Pancreas (tissue), 10 donors: ENCODE measurements around the gene FHIP1B. TPM values are rescaled to one million over a fixed set of nuclear protein-coding genes. Genes with fewer than 3 reads are reported as not detected.

Source experiments
- ATAC-seq, 4 donors: fragments of 200-7000 bp; cut with Tn5 transposase; one replicate each; pipeline versions ENCODE4 v1.8.0 to v1.9.1; 2020; ENCODE audit warnings: mild to moderate bottlenecking in 4 of 4, moderate library complexity in 4 of 4
- DNase-seq, 6 donors: peaks; one replicate each; pipeline ENCODE4 v3.0.0-alpha.2; 2020
- FAIRE-seq: peaks from 2 replicates; lab custom pipeline; 2012; peaks lifted over from hg19 to GRCh38; lab: Jason Lieb, UNC
- H3K27ac ChIP-seq, 4 donors: fragments of 200-600 bp; sonication (generic); 1 replicate in 3 of 4; 2 replicates in 1 of 4; pipeline versions ENCODE4 v1.5.0 to v1.8.0; 2020
- H3K27me3 ChIP-seq, 4 donors: fragments of 200-600 bp; one replicate each; pipeline ENCODE4 v1.8.0; 2021
- H3K36me3 ChIP-seq, 3 donors: fragments of 200-600 bp; sonication (generic) in 1 of 3; one replicate each; pipeline versions ENCODE4 v1.5.0 to v1.8.0; 2020 to 2021
- H3K4me1 ChIP-seq, 3 donors: fragments of 200-600 bp; one replicate each; pipeline ENCODE4 v1.8.0; 2021
- H3K4me3 ChIP-seq, 4 donors: fragments of 200-600 bp; sonication (generic) in 2 of 4; one replicate each; pipeline versions ENCODE4 v1.5.0 to v1.8.0; 2020 to 2021
- H3K9me3 ChIP-seq, 4 donors: fragments of 200-600 bp; one replicate each; pipeline ENCODE4 v1.8.0; 2021
- CTCF ChIP-seq, 4 donors: fragments of 200-600 bp; sonication (generic) in 3 of 4; IDR thresholded peaks; one replicate each; pipeline versions ENCODE4 v1.5.0 to v1.8.0; 2021; ENCODE audit warnings: antibody characterized with exemption in 4 of 4
- WGBS, 2 donors: extraction: QIAGEN DNeasy Blood & Tissue Kit; methylation state at CpG; one replicate each; pipeline ENCODE4 v1.1.7; 2013; 5-methylcytosine and 5-hydroxymethylcytosine counted together
- intact Hi-C, 3 donors: fragments of 100-400 bp; cut with DNase I; formaldehyde crosslinking; loops; one replicate each; pipeline versions ENCODE4 v1.11.1 to v1.14.2; 2022
- polyA plus RNA-seq, 2 donors: library from polyadenylated mRNA; stranded (reverse); fragments of 200-250 nt; gene quantifications; one replicate each; pipeline ENCODE4 v1.2.3, GENCODE V29; 2013
- total RNA-seq, 6 donors: library from RNA; stranded (reverse); fragmentation: NEBNext Ultra II Directional in 4 of 6; extraction: Animal tissue kit (Norgen Biotek cat#: 25700) in 4 of 6; gene quantifications; one replicate each; pipeline versions ENCODE4 v1.2.1 to v1.2.4, GENCODE V29; 2021 to 2023
- donor health status: healthy with polysubstance abuse.
- donor health status: DM: no; HTN: no; CAD: no; lungs with moderate emphysema.
- donor health status: DM: no; HTN: no; CAD: no.
- donor health status: control.
- donor health status: control.
- donor health status: Bipolar disorder and iron deficiency.
- donor health status: DM: yes; HTN: yes; CAD: no.
- donor health status: DM: no; HTN: no; CAD: no.
- donor health status: DM: no; HTN: no; CAD: no.
- donor health status: DM: yes; HTN: yes; CAD: no.

The FHIP1B gene
- total and polyA plus RNA-seq, 8 donors = 13.0 to 82.9 (median 19.6) TPM

GRCh38 chr11:6206456-6207180 is 27.8 kb downstream of the FHIP1B start:
- Histone ChIP-seq H3K27ac (no peak overlapping the region), H3K27me3 (no peaks in the 10 kb centered on the region), H3K4me3 (no peak overlapping the region), H3K4me1 (no peaks in the 10 kb centered on the region), H3K9me3 (no peaks in the 10 kb centered on the region), H3K36me3 (peaks cover 0 to 29% (median 0%) of the 10 kb centered on the region in 3 donors)
- intact Hi-C loops = no loop called here
- ATAC-seq (no peak), FAIRE-seq (no peak), DNase-seq (no peak)
- 82 to 90% methylated on average over 3 of the region's 3 CpGs for WGBS, 2 donors
- no peak for TF ChIP-seq CTCF (IDR thresholded peaks at IDR 0.05)

GRCh38 chr11:6205366-6205765 is 29.1 kb downstream of the FHIP1B start, which contains the start of gene C11orf42:
TSS of gene C11orf42 (plus strand) at chr11:6205557. CDS start at chr11:6205616, 59 bp downstream.
- FAIRE-seq = no peak
- H3K27ac ChIP-seq = no peak within 1 kb of the TSS

GRCh38 chr11:6204706-6205105 is 29.7 kb downstream of the FHIP1B start:
- no peaks in the 10 kb centered on the region for H3K9me3 ChIP-seq
- TF ChIP-seq CTCF (IDR thresholded peaks at IDR 0.05) = no peak
- peaks cover 0 to 10% (median 0%) of the 10 kb centered on the region in 3 donors for H3K36me3 ChIP-seq
- 96 to 100% methylated on average over 1 of the region's 1 CpG for WGBS, 2 donors
- no peak overlapping the region for H3K27ac ChIP-seq
- no peak for DNase-seq
- ATAC-seq = no peak
- no peaks in the 10 kb centered on the region for H3K4me1 ChIP-seq
- intact Hi-C loops = no loop called here
- H3K27me3 ChIP-seq = no peaks in the 10 kb centered on the region
- H3K4me3 ChIP-seq = no peak overlapping the region
- no peak for FAIRE-seq

More at GRCh38 chr11:6205366-6205765, 29.1 kb downstream of the FHIP1B start, which contains the start of gene C11orf42:
- H3K36me3 ChIP-seq = peaks cover 0 to 16% (median 0%) of the 10 kb centered on the region in 3 donors
- intact Hi-C loops = no loop called here
- no peak for TF ChIP-seq CTCF (IDR thresholded peaks at IDR 0.05)
- DNase-seq (no peak), ATAC-seq (no peak)
- no peaks in the 10 kb centered on the region for H3K9me3 ChIP-seq
- H3K4me1 ChIP-seq = no peaks in the 10 kb centered on the region
- no peaks in the 10 kb centered on the region for H3K27me3 ChIP-seq
- 88 to 100% methylated on average over 1 of the region's 1 CpG for WGBS, 2 donors
- H3K4me3 ChIP-seq = no peak within 1 kb of the TSS

- intact Hi-C loops = no loop called here
- no peaks in the 10 kb centered on the region for H3K27me3 ChIP-seq
- H3K4me3 ChIP-seq = no peak overlapping the region
- no peaks in the 10 kb centered on the region for H3K36me3 ChIP-seq
- no peaks in the 10 kb centered on the region for H3K9me3 ChIP-seq
- ATAC-seq (no peak), DNase-seq (no peak), FAIRE-seq (no peak)
- no peak for TF ChIP-seq CTCF (IDR thresholded peaks at IDR 0.05)
- WGBS, 2 donors = 72 to 83% methylated on average over 3 of the region's 3 CpGs
- no peaks in the 10 kb centered on the region for H3K4me1 ChIP-seq
- no peak overlapping the region for H3K27ac ChIP-seq
Observed at GRCh38 chr11:6203327-6203726, 31.1 kb downstream of the FHIP1B start.

GRCh38 chr11:6202041-6202440 is 32.4 kb downstream of the FHIP1B start:
- no peak for TF ChIP-seq CTCF (IDR thresholded peaks at IDR 0.05)
- no peaks in the 10 kb centered on the region for H3K9me3 ChIP-seq
- no peak for DNase-seq
- no peak for ATAC-seq
- H3K27me3 ChIP-seq = no peaks in the 10 kb centered on the region
- H3K4me3 ChIP-seq = no peak overlapping the region
- FAIRE-seq = no peak
- H3K36me3 ChIP-seq = no peaks in the 10 kb centered on the region
- intact Hi-C loops = no loop called here
- H3K4me1 ChIP-seq = no peaks in the 10 kb centered on the region
- H3K27ac ChIP-seq = no peak overlapping the region
- 88 to 97% methylated on average over 1 of the region's 1 CpG for WGBS, 2 donors
